NK-92 (cell line): ENCODE measurements around the gene TRIM14.

Experiments
- DNase-seq: peaks from one replicate; lab custom pipeline; 2025; ENCODE audit not compliant: unreplicated experiment; lab: John Stamatoyannopoulos, UW

TRIM14 gene, protein sequence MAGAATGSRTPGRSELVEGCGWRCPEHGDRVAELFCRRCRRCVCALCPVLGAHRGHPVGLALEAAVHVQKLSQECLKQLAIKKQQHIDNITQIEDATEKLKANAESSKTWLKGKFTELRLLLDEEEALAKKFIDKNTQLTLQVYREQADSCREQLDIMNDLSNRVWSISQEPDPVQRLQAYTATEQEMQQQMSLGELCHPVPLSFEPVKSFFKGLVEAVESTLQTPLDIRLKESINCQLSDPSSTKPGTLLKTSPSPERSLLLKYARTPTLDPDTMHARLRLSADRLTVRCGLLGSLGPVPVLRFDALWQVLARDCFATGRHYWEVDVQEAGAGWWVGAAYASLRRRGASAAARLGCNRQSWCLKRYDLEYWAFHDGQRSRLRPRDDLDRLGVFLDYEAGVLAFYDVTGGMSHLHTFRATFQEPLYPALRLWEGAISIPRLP

GRCh38 chr9:98118640-98119601 is at the start of gene TRIM14:
Gene TRIM14 (minus strand): TSS chr9:98119222. CDS start chr9:98119188, 34 bp downstream.
- DNase-seq: no peak

- DNase-seq: no peak
These were observed 49.2 kb upstream of the TRIM14 start for GRCh38 chr9:98168153-98168780.

DNA sequence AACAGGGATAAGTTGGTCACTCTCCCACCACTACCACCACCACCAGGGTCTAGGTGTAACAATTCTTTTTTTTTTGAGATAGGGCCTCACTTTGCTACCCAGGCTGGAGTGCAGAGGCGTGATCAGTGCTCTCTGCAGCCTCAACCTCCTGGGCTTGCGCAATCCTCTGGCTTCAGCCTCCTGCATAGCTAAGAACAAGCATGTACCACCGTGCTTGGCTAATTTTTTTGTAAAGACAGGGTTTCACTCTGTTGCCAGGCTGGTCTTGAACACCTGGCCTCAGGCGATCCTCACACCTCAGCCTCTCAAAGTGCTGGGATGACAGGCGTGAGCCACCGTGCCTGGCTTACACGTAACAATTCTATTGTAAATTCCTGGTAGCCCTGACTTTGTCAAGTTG is 45.9 kb upstream of the TRIM14 start:
- no peak for DNase-seq

- no peak for DNase-seq
These were observed 43.6 kb upstream of the TRIM14 start for GRCh38 chr9:98162613-98163012.

- DNase-seq: no peak
These were observed 42.8 kb upstream of the TRIM14 start for GRCh38 chr9:98161851-98162250.

DNA sequence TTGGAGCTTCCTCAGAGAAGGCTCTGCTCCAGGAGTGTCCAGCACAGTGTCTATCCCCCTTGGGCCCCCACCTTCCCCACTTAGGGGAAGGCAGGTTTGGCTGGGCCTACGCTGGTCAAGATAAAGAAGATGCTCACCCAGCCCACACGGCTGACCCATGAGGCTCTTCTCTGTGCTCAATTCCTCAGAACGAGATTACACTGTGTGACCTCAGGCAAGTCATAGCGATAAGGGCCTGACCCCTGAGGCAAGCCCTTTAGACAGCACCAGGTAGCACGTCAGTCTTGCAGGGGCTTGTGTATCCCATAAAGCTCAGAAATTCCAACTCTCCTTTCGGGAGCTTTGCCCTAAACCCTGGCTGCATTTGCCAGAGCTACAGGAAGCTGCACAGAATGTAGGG is 40.8 kb upstream of the TRIM14 start:
- no peak for DNase-seq

DNA sequence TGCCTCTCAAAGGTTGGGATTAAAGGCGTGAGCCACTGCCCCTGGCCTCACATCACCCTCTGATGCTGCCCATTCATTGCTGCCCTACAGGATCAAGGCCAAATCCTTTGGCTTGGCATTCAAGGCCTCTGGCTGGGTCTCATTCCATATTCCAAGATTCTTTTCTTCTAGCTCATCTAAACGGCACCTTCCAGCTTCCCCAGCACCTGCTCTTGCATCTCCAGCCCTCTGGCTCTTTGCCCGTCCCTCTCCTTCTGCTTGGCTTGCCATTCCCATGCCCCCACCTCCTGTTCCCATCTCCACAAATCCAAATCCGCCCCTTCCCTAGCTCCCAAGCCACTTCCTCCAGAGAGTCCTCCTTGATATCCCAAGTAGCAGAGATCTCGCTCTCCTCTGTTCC is 40.3 kb upstream of the TRIM14 start:
- DNase-seq: no peak

DNA sequence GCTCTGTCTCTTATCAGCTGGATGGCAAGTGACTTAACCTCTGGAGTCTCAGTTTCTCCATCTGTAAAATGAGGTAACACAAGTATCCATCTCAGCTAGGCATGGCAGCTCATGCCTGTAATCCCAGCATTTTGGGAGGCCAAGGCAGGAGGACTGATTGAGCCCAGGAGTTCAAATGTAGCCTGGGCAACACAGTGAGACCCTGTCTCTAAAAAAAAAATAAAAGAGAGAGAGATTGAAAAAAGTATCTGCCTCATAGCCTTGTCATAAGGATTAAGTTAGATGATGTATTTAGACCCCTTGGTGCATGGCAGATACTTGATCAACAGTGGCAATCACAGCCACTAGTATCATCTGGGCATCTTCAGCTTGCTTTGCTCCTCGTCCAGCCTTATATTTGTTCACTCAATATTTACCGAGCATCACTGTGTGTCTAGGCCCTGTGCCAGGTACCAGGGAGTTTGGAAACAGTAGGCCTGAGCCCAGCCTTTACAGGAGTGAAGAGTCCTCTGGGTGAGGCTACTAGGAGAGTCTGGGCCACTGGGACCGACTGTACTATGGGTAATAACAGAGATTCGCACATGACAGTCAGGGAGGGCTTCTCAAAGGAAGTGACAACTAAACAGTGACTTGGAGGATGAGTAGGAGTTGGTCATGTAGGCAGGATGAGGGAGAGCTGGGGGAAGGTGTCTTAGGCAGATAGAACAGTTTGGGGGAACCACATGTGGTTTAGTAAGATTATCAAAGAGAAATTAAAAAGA is 39.2 kb upstream of the TRIM14 start:
- no peak for DNase-seq

- DNase-seq: no peak
These were observed 38.4 kb upstream of the TRIM14 start for GRCh38 chr9:98157372-98157771.

DNA sequence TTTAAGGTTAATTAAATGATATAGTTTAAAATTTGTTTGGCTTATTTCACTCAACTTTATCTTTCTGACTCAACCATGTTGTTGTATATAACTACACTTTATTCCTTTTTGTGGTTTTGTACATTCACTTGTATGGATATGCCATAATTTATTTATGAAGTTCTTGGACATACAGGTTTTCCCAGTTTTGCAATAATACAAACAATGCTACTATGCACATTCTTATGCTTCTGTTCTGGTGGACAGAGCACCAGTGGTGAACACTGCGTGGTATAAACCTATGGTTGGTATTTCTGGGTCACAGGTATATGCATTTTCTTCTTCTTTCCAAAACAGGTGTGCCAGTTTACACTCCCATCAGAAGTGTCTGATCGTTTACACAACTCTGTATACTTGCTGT is 35.7 kb upstream of the TRIM14 start:
- no peak for DNase-seq

DNA sequence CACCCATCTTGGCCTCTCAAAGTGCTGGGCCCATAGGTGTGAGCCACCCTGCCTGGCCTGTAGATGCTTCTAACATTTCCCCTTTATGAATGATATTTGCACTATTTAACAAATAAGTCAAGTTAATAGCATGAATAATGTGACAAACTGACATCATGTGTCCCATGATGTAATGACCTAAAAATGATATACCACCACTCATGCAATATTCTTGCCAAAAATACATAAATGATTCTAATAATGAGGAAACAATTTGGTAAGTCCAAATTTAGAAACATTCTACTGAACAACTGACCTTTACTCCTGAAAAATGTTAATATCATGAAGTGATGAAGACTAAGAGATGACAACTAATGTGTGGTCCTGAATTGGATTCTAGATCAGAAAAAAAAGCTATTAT is 33.5 kb upstream of the TRIM14 start:
- no peak for DNase-seq

DNA sequence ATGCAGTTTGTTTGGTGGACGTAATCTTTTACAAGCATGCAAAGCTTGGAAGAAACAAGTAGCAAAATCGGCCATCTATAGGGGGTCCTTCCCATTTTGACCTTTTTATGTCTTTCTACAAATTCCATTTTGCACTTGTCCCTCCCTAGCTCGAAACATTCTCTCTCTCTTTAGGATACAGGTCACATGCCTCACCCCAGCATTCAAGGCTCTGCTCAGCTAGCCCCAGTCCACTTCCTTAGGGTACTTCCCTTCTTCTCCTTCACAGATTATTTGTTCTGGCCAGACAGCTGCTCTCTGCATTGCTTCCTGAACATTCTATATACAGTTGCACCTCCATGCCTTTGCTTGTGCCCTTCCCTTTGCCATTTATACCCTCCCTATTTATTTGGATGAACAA is 31.7 kb upstream of the TRIM14 start:
- DNase-seq: no peak

DNA sequence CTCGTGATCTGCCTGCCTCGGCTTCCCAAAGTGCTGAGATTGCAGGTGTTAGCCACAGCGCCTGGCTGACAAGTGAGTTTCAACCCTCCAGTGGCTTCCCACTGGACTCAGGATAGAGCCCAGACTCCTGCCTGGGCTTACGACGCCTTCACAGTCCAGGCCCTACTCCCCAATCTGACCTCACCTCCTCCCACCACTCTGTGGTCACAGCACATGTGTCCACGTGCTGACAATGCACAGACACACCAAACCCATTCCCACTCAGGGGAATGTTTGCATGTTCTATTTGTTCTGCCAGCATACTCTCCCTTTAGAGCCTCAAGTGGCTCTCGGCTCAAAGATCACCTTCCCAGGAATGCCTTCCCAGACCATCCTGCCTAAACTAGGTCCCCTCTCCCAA is 31.1 kb upstream of the TRIM14 start:
- no peak for DNase-seq

DNA sequence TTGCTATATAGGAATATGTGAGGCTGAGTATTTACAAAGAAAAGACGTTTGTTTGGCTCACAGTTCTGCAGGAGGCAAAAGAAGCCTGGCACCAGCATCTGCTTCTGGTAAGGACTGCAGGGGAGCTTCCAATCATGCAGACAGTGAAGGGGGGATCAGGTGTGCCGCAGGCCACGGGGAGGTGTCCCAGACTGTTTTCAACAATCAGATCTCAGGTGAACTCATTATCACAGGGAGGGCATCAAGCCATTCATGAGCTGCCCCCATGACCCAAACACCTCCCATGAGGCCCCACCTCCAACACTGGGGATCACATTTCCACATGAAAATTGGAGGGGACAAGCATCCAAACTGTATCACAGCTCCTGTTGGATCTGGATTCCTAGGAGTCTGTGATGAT is 30.4 kb upstream of the TRIM14 start:
- DNase-seq: no peak

- no peak for DNase-seq
These were observed 29.5 kb upstream of the TRIM14 start for GRCh38 chr9:98148486-98148885.

DNA sequence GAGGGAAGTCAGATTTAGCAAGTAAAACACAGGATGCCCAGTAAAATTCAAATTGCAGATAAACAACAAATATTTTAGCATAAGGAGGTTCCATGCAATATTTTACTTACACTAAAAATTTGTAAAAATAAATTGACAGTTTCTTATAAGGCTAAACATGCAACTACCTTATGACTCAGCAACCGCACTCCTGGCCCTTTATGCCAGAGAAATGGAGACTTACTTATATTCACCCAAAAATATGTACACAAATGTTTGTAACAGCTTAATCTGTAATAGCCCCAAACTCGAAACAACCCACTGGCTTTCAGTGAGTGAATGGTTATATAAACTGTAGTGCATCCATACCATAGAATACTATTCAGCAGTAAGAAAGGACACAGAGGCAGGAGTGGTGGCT is 28.6 kb upstream of the TRIM14 start:
- no peak for DNase-seq

DNA sequence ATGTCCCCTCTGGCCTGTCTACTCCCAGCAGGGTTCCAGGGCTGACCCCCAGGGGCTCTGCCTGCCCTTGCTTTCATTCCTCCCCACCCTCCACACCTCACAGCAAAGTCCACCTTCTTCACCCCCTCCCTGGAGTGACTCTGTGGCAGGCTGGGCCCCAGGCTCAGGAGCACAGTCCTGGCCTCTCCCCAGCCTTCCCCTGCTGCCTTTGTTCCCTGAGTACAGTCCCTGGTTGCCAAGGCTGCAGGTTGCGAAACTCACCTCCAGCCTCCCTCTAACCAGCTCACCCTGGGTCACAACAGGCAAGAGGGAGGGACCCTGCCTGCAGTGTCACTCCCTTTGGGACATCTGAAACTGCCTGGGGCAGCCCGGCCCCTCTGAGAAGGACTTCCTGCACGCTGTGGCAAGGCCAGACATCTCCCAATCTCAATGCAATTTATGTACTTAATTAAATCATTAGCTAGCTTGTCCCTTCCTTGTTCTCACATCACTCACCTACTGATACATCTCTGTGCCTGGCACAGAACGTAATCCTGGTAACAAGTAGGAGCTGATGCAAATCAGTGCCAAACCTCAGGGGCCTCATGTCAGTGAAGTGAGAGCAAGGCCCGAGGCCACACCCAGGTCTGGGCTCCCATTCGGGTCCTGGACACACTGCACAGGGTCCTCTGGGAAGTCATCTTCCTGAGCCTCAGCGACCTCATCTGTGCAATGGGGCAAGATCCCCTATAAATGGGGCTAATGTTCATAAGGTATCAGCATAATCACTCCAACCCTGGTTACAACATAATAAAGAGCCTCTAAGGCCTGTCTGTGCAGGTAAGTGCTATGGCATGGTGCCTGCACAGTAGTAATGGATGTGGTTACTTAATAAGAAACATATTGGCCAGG is 27.3 kb upstream of the TRIM14 start:
- no peak for DNase-seq

DNA sequence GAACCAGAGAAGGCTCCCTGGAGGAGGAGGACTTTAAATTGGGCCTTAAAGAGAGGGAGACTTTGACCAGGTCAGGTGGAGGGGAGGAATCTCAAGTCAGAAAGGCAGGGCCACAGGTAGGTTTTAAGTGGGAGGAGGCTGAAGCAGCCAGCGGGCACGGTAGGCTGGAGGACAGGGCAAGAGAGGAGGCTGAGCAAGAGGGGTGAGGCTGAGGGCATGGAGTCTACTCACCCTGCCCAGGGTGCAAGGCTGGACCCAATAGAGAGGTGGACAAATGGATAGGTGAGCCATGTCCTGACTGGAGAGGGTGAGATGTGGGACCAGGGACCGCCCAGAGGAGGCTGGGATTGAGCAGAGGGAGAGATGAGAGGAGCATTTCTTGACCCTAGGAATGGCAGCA is 25.6 kb upstream of the TRIM14 start:
- DNase-seq: no peak

DNA sequence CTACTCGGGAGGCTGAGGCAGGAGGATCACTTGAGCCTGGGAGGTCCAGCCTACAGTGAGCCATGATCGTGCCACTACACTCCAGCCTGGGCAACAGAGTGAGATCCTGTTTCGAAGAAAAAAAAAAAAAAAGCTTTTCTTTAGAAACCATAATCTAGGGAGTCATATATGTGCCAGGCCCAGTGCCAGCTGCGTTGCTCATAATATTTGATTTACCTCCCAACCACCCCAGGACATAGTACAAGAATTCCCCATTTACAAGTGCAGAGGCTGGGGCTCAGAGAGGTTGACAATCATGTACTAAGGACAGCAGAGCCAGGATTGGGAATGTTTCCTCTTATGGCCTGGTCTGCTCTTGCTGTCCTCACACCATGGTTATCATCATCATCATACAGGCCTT is 25.1 kb upstream of the TRIM14 start:
- DNase-seq: no peak
